GM20431 (cell line): Measurements from ENCODE around the gene NRF1.

Experiments used
- in situ Hi-C: fragments of 300-500 bp; cut with MseI, MboI; formaldehyde crosslinking; loops from one replicate; pipeline ENCODE4 v1.15.0; 2020; ENCODE audit warnings: low sequenced_read_pairs; ENCODE audit not compliant: unreplicated experiment

NRF1 gene

DNA sequence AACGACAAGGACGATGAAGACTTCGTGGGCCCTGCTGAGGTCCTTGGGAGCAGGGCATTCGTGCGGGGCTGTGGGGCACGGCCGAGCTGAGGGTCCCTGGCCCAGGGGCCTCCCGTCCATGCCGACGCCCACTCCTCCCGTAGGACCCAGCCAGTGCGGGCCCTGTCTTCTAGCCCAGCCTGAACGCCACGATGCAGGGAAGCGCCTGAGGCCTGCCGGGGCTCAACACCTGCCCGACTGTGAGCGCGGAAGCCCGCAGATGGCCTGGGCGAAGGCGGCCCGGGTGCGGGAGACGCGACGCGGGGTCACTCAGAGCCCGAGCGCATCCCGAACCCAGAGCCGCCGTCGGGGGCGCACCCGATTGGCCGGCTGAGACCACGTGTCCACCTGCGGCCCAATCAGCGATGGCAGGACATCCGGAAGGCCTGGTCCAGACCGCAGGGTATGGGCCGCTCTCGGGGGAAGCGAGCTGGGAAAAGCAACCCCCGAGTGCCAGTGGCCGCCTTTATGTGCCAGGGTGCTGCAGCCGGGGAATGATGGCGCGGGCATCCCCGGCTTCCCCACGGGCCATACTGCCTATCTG, 151.0 kb downstream of the NRF1 start:
- in situ Hi-C loops: no loop called here

DNA sequence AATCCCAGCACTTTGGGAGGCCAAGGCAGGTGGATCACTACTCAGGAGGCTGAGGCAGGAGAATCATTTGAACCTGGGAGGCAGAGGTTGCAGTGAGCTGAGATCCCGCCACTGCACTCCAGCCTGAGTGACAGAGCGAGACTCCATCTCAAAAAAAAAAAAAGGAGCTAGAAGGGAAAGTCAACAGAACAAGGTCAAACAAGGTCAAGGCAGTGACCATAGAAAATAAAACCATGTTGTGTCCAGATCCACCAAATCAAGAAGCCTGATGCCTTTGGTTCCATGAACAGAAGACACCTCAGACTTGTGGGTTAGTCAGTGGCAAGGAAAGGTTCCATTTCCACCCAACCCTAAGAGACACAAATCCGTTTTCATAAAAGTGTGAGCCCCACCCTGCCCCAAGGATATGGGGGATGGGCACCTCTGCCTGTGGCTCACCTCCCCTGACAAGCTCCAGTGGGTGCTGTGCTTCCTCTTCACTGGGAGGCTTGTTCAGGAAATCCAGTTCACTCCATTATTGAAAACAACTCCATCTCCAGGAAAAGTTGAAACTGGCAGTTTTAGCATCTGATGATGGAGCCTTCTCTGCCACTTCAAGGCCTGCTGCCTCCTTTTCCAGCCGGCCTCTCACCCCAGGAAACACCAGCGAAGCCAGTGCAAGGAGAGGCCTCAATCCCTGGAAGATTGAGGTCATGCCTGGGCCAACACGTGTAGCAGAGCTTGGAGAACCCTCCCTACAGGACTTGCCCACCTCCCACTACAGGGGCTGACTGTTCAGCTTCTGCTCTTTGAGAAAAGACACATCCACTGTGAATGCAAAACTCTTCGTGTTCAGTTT, 152.9 kb downstream of the NRF1 start:
- in situ Hi-C loops: no loop called here

DNA sequence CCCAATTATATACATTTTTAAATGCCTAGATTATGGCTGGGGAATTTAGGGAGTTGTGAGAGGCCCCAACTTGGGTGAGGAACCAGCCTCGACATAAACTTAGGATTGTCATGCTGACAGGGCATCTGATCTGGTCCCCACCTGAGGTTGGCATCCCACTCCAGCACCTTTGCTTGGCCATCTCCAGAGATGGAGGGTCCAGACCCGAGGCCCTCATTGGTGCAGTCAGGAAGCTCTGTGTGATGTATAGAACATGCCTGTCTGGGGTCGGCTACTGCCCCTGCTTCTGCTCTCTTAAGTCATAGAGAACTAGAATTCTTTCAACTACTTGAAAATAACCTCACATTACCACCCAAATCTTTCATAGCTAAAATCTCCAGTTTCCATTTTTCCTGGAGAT, 153.8 kb downstream of the NRF1 start:
- in situ Hi-C loops: no loop called here

DNA sequence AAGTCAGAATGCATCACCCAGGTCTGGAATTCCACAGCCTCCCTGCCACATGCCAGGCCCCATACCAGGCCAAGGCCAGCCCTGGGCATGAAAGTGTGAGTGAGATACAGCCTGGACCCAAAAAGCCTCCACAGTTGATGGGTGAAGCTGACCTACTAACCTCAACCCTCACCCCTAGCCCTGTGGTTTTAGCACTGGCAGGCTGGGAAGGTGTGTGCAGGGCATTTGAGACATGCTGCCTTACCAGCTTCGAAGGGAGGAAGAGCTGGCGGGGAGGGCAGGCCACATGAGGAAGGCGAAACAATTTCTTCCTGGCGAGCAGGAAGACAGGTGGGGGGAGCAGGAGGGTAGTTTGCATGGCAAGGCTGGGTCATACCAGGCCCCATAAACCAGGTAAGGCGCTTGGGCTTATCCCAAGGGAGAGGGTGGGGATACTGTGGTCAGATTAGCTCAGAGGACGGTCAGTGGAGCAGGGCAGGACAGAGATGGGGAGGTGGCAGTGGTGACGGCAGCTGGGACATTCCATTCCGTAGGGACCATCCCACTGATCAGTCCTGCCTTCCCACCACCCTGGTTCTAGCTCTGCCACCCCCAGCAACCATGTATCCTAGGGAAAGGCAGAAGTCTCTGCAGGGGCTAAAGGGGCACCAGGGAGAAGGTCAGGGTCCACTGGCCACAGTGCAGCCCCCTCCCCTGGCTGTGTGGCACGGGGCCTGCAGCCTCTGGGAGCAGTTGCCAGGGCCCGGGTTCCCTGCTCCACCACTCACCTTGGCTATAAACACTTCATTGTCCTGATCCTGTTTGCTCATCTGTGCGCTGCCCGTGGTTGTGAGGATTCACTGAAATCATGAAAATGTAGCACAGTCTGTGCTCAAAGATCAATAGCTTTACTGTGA, 155.8 kb downstream of the NRF1 start:
- in situ Hi-C loops: no loop called here

DNA sequence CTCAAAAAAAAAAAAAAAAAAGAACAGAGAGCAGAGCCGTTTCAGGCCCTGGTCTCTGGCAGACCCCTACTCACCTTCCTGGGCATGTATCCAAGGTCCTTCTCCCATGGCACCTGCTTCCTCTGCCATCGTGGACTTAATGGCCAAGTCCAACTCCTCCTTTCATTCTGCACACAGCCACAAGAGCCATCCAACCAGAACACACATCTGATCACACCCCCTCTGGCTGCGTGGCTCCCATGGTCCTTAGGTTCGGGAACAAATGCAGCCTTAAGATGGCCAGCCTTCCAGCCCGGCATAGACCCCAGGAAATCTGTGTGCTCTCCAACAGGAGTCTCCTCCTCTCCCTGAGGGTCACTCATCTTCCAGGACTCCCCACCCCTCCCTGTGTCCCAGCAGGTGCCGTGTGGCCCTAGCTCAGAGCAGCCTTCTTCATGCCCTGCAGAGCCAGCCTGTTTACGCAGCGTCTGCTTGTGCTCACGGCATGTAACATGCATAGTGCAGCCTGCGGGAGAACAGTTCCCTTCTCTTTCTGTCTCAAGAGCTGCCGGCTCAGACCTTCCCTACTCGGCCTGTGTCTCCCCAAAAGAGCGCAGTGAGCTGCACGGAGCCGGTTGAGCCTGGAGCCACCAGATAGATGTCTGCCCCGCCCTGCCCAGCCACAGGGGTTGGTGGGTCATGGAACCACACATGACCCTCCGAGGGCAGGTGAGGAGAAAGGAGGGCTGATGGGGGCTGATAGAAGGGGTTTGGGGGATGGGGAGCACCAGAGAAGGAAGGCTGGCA, 157.3 kb downstream of the NRF1 start:
- in situ Hi-C loops: no loop called here

DNA sequence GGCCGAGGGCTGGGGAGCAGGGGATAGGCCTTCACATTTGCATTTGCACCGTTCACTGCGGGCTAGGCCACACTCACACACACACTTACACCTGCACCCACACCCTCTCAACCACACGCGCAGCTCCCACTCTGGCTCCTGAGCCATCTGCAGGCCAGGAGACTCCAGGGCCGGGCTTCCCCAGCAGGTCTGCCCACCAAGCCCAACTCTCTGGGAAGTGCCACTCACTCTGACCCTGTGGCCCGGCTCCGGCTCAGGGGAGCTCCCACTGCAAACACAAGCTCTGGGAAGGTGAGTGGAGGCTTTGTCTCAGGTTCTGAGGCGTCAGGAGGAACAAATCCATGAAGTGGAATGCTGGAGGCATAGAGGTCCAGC, 157.9 kb downstream of the NRF1 start:
- in situ Hi-C loops: no loop called here

DNA sequence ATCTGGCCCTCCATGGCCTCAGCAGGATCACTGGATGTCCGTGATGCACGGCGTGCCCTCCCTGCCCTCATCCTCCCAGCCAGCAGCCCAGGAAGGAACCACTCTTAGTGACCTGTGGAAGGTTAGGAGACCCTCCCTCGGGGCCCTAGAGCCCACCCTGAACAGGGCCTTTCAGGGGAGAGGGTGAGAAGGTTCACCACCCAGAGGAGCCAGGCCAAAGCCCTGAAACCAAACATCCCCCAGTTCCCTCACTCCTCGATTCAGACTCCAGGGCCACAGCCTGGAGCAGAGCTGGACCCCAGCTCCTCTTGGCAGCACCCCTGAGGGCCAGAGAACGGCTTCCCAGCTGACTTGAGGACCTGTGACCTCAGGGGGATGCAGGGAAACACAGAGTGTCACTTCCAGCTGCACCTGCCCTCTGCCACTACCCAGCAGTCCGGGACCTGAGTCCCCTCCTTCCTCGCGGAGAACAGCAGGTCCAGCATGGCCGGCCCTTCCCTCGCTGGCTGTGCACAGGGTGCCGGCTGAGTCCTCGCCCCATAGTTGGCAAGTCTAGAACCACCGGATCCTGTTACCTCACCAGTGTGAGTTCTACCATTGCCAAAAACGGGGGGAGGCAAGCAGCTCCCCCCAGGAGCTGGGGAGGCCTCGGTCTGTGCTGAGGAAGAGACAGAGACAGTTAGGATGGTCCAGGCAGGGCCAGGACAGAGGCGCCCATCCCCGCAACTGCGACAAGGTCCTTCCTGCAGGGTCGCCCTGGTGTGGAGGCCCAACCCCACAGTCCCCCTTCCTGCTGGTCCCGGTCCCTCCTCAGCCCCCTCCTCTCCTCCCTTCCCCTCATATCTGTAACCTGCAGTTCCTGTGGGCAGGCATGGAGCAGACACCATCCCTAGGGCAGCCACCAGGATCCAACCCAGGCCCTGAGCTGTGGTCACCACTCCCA, 158.6 kb downstream of the NRF1 start:
- in situ Hi-C loops: no loop called here

DNA sequence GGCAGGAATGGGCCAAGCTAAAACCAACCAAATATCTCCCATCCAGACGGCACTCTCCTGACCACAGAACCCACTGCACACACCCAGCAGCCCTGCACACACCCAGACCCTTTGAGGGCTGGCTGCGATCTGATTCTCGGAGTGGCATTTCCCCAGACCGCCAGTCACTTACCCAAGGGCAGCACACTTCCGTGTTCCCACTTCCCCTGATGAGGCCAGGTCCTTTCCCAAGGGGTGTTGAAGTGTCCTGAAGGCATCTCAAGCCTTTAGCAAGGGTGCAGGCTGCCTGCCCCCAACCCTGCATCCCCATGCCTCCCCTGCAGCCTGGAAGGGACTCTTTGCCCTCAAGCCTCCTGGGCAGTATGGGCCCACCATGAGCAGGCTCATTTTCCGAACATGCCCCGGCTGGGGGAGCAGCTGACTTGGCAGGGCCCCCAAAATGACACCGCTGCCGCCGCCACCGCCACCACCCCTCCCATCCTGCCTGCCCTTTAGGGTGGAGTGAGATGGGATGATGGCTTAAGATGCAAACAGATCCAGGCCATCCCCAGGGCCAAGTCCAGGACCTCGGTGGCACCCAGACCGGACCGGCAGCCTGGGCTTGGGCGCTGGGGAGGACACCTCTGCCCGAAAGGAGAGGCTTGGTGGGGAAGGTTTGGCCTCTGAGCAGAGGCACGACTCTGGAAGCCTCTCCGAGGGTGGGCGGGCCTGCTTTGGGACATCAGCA, 159.8 kb downstream of the NRF1 start:
- in situ Hi-C loops: no loop called here

DNA sequence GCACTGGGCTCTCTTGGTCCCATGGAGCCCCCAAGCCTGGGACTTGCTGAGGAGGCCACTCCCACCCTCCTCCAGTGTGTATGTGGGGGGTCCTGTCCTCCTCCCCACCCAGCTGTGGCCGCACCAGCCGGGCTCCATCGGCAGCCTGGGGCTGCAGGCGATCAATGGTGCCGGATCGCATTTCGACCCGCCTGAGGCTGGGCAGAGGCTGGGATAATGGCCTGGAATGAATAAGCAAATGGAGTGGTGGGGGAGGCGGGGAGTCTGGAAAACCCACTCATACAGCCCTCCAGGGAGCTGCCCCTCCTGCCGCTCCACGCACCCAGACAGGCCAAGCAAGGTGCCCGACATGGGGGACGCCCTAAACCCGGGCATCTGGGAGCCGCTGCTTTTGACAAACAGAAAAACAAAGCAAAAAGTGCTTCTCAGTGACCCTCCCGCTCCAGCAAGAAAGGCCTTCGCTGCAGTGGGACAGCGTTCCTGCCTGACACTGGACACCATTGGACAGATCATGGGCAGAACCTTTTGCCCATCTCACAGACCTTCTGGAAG, 160.5 kb downstream of the NRF1 start:
- in situ Hi-C loops: no loop called here

DNA sequence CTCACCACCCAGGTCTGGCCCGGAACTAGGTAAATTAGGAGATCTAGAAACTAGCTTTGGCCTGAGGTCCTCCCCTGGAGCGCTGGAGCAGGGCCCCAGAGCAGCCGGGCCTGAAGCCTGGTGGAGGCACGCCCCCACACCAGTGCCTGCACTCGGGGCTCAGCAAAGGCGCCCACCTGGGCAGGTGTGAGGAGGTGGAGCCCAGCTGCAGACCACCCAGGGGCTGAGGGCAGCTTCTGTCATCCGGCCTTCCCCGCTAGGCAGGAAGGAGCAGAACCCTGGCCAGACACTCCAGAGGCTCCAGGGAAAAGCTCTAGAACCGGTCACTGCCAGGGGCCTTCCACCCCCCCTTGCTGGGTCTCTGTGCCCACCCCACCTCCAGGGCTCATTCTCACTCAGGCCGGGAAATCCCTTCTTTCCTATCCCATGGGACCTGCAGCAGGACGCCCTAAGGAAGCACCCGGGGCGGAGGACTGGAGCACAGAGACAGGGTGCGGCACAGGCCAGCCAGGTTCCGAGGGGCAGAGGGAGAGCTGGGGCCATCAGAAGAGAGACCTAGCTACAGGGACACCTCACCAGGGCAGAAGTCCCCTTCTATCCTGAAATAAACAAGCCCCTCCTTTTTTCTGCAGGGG, 161.2 kb downstream of the NRF1 start:
- in situ Hi-C loops: no loop called here

DNA sequence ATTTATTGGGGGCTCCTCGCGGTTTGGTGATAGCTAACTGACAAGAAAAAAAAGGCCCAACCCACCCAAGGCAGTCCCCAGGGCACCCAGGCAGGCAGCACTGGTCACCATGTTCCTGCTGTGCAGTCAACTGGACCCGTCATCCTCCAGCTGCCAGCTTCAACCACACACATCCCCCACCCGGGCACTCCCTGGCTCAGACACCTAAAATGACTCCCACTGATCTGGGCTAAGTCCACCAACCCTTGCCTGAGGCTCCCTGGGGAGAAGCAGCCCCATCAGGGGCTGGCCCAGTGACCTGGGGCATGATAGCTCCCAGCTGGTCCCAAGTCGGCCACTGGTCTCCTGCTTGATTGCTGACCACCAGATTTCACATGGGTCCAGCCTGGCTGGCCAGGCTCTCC, 161.8 kb downstream of the NRF1 start:
- in situ Hi-C loops: no loop called here

DNA sequence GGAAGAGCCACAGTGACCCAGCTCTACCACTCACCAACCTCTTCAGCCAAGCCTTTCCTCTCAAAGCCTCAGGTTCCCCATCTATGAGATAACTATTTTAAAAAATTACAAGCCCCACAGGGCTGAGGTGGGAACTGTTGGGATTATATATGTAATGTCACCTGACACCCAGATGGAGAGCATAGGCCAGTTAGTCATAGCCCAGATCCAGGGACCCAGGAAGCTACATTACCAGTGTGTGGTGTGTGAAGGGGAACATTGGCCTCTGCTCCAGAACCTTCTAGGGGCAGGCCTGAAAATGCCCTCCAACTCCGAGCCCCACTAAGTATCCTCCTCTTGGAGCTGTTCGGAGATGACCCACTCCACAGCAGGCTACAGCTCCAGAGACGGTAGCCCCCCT, 162.4 kb downstream of the NRF1 start:
- in situ Hi-C loops: no loop called here

DNA sequence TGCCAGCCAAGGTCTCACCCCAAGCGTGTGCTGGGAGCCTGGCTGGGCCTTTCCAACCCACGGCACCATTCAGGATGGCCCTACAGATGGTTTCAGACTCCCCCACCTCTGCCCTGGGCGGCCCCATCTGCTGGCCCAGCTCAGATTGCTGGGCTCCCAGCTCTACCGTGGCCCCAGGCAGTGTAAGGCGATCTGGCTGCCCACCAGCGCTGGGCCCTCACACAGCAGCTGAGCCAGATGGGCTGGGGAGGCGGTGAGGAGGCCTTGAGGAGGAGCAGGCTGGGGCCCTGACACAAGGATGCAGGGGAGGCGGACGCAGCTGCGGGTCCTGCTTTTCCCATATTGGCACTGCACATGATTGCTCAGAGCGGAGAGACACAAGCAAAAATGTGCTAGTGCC, 162.8 kb downstream of the NRF1 start:
- in situ Hi-C loops: no loop called here

DNA sequence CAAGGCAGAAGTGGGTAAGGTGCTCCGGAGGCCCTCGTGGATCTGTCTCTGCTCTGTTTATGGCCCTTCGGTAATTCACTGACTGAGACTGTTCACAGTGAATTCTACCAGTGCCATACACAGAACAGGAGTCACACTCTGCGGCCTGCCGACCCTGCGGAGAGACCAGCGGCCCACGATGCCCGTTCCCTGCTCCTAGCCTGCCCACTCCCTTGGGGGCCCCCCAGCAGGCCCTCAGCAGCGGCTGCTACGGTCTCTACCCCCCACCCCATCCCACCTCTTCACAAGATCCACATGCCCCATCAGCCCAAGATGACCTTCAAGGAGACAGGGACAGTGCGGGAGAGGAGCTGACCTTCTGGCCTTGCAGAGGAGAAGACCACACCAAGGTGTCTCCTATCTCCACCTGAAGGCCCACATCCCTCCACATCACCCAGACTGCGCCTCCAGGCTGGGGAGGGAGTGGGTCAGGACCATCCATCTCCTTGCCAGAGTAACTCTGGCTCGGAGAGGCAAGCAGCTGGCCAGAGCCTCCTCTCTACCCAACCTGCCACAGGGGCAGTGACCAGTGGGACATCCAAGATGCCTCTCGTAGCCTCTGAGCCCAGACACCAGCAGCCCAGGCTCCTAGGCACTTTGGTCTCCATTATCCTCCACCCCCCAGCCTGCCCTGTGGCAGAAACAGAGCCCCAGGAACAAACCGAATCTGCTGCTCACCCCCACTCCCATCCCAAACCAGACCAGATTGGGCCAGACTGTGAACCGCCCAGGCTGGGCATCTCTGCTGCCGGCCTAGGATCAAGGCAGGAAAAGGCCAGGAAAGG, 163.6 kb downstream of the NRF1 start:
- in situ Hi-C loops: no loop called here

DNA sequence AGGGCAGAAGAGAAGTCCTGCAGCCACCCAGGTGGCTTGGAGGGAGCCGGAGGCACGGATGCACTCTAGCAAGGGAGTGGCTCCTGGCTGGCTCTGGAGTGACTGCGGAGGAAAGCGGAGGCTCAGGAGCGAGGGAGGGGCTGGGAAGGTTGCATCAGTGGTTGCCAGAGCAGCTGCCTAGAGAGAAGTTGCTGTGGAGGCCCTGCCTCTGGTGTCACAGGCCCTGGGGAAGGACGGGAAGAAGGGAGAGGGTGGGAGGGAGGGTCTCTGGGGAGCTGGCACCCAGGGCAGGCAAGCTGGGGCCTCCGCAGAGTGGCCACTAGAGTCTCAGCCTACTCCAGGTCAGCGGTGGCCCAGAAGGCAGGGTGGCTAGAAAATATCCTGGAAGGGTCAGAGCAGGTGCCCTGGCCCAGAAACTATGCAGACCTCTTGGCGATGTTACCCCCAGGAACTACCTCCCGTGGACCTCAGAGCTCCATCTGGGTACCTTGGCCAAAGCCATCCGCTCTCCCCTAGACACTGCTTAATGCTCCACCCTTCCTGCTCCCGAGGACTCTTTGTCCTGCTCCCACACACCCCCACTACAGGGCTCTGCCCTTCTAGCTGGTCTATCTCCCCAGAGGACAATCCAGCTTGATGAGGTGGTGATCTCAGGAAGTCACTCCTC, 164.3 kb downstream of the NRF1 start:
- in situ Hi-C loops: no loop called here

DNA sequence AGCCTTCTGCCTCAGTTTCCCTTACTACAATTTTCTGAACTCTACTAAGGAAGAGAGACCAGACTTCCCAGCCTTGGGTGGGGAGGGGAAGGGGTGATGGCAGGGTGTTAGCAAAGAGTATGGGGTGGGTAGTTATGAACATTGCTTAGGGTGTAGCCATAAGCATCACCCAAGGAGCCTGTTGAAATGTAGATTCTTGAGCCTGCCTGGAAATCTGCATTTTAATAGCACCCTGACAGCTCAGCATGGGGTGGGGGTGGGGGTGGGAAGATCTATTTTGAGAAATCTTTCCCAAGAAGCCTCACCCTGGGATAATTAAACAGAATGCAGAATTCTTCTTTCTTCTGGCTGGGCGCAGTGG, 164.8 kb downstream of the NRF1 start:
- in situ Hi-C loops: no loop called here
